GM21515 (cell line): Measurements from ENCODE around the gene UBTF.
A peak's percentile ranks its signal among the peaks of the same experiment; 100 is the strongest.

ENCODE experiments used
- ATAC-seq: cut with Tn5 transposase; IDR thresholded peaks from one replicate; pipeline ENCODE4 v1.9.1; 2021; ENCODE audit not compliant: unreplicated experiment

Gene UBTF

GRCh38 chr17:44197980-44198720, 21.3 kb downstream of the UBTF start:
- ATAC-seq = no peak

GRCh38 chr17:44197107-44197506, 22.4 kb downstream of the UBTF start:
- no peak for ATAC-seq

GRCh38 chr17:44193326-44194084, 26.0 kb downstream of the UBTF start:
- ATAC-seq = no peak

- no peak for ATAC-seq
Observed at GRCh38 chr17:44192750-44193149, 26.7 kb downstream of the UBTF start.

GRCh38 chr17:44191941-44192496, 27.5 kb downstream of the UBTF start:
- ATAC-seq = no peak

GRCh38 chr17:44191369-44191768, 28.1 kb downstream of the UBTF start:
- ATAC-seq = no peak

- ATAC-seq = no peak
Observed at GRCh38 chr17:44190481-44190880, 29.0 kb downstream of the UBTF start.

GRCh38 chr17:44188576-44189403, 30.7 kb downstream of the UBTF start:
- ATAC-seq = no peak

- ATAC-seq = peak; percentile 41
Observed at GRCh38 chr17:44187131-44187899, 32.2 kb downstream of the UBTF start.

GRCh38 chr17:44186307-44187130, 33.0 kb downstream of the UBTF start, which contains the start of gene TMUB2:
TMUB2 (plus strand) TSS chr17:44186972; CDS start chr17:44187709, 737 bp downstream.
- peak; percentile 79 for ATAC-seq

- ATAC-seq = no peak
Observed at GRCh38 chr17:44184212-44184810, 35.2 kb downstream of the UBTF start.

- no peak for ATAC-seq
Observed at GRCh38 chr17:44183024-44183423, 36.5 kb downstream of the UBTF start.

GRCh38 chr17:44178133-44178532, 41.3 kb downstream of the UBTF start:
- no peak for ATAC-seq

GRCh38 chr17:44177640-44178039, 41.8 kb downstream of the UBTF start:
- ATAC-seq = no peak

- ATAC-seq = no peak
Observed at GRCh38 chr17:44176671-44177501, 42.6 kb downstream of the UBTF start.

GRCh38 chr17:44176257-44176656, 43.2 kb downstream of the UBTF start:
- ATAC-seq = no peak

- no peak for ATAC-seq
Observed at GRCh38 chr17:44174427-44174826, 45.0 kb downstream of the UBTF start.

GRCh38 chr17:44171931-44172455, 47.5 kb downstream of the UBTF start:
- no peak for ATAC-seq
